NCI-H345 treated with DMSO at 0.1 percent for 48 hours (cell line): Measurements from ENCODE around the gene FRZB.
"Not testable (repeated sequence)": the region's sequence is repeated elsewhere in the genome, so short reads cannot be mapped to it uniquely, and the experiment has no call there.

Experiments used
- DNase-seq: peaks from one replicate; lab custom pipeline; 2025; ENCODE audit not compliant: unreplicated experiment; lab: John Stamatoyannopoulos, UW

Gene FRZB

GRCh38 chr2:182890773-182891378, 24.4 kb upstream of the FRZB start:
- no peak for DNase-seq

GRCh38 chr2:182890305-182890704, 23.9 kb upstream of the FRZB start:
- DNase-seq = no peak

DNA sequence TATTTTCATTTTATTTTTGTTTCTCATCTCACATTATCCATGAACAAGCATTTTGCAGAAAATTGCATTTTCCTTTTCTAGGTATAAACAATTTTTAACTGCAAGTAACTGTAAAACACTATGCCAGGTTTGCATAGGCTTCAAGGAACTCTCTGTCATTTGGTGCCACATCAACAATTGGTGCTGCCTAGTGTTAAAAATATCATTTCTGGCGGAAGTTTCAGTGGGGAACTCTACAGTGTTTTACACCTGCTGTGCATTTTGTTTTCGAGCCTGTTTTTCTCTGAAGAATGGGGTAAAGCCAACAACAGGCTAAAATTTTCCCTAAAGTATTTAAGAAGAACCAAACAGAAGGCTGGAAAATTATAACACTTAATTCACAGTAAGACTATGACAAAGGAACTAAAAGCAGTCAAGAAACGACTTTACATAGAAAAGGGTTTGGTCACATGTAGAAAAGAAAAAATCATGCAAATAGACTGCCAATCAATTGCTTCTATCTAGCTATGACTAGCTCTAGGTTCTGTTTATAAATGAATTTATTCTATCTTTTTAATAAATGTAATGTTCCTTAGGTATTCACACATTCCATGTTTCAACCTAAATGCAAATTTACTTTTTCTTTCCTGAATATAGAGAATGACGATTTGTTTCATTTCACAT, 21.4 kb upstream of the FRZB start:
- DNase-seq = no peak

DNA sequence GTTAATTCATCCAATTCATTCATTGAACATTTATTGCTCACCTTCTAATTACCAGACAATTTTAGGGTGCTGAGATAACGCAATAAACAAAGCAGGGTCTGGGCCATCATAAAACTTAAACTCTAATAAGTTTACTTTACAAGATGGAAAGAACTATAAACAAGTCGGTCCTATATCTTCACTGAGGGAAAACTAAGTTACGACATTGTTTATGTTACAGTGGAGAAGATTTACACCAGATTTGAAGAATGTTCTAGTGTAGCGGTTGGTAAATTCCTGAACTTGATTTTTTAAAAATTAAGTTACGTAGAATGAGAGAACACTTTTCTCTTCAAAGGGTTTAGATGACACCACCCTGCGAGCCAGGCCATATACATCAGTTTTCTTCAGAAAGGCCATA, 20.7 kb upstream of the FRZB start:
- DNase-seq = no peak

DNA sequence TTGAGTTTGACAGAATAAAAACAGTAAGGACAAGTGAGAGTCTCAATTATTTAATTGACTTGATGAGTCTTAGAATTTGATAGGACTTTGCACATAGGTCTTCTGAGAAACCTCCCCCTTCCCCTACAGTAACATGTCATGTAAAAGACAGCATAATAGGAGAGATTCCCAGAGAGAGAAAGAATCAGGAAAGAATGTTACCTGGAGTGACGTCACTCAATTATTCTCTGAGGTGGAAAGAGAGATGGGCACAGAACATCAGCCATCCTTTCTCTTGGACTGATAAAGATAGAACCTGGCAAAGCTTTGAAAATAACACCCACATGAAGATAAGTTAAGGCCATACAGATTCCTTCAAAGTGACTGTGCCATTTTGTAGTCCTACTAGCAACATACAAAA, 19.3 kb upstream of the FRZB start:
- DNase-seq = no peak

DNA sequence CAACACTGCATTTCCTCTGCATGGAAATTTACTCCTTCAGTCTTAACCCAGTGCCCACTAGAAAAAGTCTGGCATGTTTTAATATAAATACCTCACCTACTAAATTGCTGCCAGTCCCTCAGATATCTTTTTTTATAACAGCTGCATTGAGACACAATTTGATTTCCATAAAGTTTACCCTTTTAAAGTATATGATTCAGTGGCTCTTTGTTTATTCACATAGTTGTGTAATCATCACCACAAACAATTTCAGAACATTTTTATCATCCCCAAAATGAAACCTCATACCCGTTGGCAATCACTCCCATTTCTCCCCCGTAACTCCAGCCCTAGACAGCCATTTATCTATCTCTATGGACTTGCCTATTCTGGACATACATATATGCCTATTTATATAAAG, 17.0 kb upstream of the FRZB start:
- DNase-seq = no peak

DNA sequence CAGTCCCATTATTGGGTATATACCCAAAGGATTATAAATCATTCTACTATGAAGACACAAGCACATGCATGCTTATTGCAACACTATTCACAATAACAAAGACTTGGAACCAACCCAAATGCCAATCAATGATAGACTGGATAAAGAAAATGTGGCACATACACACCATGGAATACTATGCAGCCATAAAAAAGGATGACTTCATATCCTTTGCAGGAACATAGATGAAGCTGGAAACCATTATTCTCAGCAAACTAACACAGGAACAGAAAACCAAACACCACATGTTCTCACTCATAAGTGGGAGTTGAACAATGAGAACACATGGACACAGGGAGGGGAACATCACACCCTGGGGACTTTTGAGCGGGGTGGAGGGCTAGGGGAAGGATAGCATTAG, 13.7 kb upstream of the FRZB start:
- not testable (repeated sequence) for DNase-seq

- DNase-seq = not testable (repeated sequence)
These were observed 10.2 kb upstream of the FRZB start for GRCh38 chr2:182876653-182877052.

DNA sequence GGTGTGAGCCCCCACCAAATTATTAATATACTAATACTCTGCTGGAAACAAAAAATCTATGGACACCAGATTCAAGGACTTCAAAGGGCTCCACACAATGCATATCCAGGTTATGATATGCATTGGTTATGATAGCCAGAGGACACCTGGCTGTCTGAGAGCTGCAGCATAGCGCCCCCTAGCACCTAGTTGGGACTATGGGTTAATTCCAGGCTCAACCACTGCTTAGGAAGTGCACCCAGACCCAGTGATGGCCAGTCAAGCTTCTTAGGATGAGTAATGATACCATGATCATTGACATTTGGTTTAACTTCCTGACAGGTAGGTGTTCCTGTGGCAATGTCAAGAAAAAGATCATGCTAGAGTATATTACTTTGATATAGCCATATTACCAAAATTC, 3.8 kb upstream of the FRZB start:
- DNase-seq = no peak

- no peak for DNase-seq
These were observed 1.8 kb upstream of the FRZB start for GRCh38 chr2:182868054-182868796.

DNA sequence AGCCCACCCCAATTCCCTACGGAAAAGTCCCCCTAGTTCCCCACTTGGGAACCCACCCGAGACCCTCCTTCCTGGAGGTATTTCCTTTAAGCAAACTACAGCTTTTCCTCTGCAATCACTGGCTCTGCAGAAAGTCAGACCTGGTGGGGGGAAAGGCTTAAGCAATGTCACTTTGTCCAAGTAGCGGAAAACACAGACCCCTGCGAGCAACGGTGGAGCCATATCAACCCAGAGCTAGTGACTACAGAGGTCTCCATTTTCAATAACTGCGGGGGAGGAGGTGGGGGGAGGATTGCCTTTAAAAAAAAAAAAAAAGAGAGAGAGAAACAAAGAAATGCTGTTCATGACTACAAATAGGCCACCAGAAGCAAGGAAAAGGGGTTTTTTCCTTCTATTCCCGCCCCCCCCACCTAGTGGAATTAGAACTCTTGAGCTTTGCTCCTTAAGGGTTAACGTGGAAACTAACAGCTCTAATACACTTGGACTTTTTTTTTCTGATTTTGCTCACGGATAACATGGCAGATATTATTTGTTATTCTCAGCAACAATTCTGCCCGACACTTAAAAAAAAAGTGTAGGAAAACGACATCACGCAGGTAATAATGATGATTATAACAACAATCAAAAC, 1.1 kb upstream of the FRZB start:
- DNase-seq = no peak

- no peak for DNase-seq
These were observed 359 bp downstream of the FRZB start for GRCh38 chr2:182866095-182866460.

DNA sequence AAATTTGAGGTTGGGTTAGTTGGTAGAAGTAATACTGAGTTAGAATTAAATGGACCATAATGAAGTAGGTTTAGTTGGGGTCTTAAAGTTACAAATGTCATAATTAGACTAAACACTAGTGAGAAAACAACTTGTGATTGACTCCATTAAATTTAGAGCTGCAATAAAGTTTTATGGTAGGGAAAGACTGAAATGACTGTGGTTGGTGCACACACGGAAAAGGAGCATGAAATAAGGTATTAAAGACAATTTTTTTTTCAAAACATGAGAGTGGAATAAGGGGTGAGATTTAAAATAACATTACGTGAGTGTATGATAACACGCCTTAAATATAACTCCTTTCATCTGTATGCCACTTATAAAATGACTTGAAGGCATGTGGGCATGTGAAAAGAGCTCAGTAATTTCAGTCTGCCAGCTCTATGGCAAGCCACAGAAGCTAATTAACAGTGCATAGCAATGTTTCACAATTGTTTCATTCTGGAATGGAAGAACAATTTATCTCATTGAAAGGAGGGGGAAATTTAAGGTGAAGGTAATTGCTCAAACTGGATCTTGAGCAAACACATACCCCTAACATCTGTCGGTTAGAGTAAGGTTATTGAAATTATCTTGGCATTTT, 1.4 kb downstream of the FRZB start:
- DNase-seq = no peak

DNA sequence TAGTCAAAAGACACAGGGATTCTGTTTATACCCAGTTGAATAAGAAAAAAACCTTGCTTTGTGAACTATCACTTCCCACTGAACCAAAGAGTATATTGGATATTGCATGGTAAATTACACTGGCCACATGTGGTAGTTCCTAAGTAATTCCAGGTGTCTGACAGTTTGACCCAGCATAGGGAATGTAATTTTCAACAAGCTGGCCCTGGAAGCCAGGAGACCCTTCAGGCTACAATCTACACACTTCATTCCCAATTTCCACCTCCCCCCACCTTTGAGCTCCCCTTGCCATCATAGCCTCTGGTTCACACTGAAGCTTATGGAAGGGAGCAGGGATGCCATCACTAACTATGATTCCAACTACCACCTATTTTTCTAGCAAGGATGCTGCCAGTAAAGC, 2.8 kb downstream of the FRZB start:
- no peak for DNase-seq

- no peak for DNase-seq
These were observed 4.3 kb downstream of the FRZB start for GRCh38 chr2:182862091-182862490.

DNA sequence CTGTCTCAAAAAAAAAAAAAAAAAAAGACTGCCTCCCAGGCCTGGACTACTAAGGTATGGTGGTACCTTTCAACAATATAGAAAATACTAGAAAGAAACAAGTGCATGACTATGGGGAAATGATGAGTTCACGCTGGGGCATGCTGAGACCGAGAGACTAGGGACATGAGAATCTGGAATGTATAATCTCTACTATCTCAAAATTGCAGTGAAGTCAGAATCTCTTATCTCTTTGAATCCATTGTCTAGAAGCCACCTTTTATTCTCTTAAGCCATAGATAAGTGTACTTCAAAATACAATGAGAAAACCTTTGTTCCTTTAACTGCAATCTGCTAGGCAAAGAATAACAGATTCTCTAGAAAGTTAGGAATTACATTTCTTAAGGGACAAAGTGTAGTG, 5.6 kb downstream of the FRZB start:
- no peak for DNase-seq

GRCh38 chr2:182858671-182859070, 7.8 kb downstream of the FRZB start:
- no peak for DNase-seq

DNA sequence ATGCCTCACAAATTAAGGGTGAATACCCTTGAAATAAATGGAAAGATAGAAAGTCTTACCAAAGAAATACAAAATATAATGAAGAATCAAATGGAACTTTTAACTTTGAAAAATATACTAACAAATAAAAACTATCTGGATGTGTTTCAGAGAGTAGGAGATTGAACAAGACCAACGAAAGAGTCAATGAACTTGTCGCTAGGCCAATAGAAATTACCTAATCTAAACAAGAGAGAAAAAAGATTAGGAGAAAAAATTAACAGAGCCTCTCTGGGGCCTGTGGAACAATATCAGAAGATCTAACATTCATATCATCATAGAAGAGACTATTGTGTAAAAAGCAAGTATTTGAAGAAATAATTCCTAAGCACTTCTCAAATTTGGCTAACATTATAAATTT, 11.1 kb downstream of the FRZB start:
- DNase-seq = no peak

- no peak for DNase-seq
These were observed 11.9 kb downstream of the FRZB start for GRCh38 chr2:182854375-182855105.

- no peak for DNase-seq
These were observed 13.6 kb downstream of the FRZB start for GRCh38 chr2:182852801-182853200.

- peak; percentile 41 for DNase-seq
These were observed 14.3 kb downstream of the FRZB start for GRCh38 chr2:182852090-182852489.
